GM18499 (cell line): ENCODE results near the gene GLTP.

Experiments
- ATAC-seq: cut with Tn5 transposase; IDR thresholded peaks from one replicate; pipeline ENCODE4 v1.9.1; 2021; ENCODE audit warnings: moderate number of reproducible peaks; ENCODE audit not compliant: insufficient read depth, unreplicated experiment

The GLTP gene

GRCh38 chr12:109847142-109847735, 33.1 kb downstream of the GLTP start:
- ATAC-seq: no peak

- no peak for ATAC-seq
These were observed 34.5 kb downstream of the GLTP start for GRCh38 chr12:109845824-109846205.

GRCh38 chr12:109844983-109845823, 35.1 kb downstream of the GLTP start:
- ATAC-seq: no peak

GRCh38 chr12:109844091-109844490, 36.2 kb downstream of the GLTP start:
- ATAC-seq: no peak

- no peak for ATAC-seq
These were observed 38.3 kb downstream of the GLTP start for GRCh38 chr12:109842021-109842420.

GRCh38 chr12:109841356-109841755, 39.0 kb downstream of the GLTP start:
- no peak for ATAC-seq

- ATAC-seq: no peak
These were observed 39.9 kb downstream of the GLTP start for GRCh38 chr12:109840305-109841074.

GRCh38 chr12:109839444-109839843, 40.9 kb downstream of the GLTP start:
- no peak for ATAC-seq

GRCh38 chr12:109836916-109837315, 43.4 kb downstream of the GLTP start:
- ATAC-seq: no peak

- ATAC-seq: no peak
These were observed 44.5 kb downstream of the GLTP start for GRCh38 chr12:109835827-109836226.

GRCh38 chr12:109833307-109834189, 46.8 kb downstream of the GLTP start, which contains the start of gene TRPV4:
Gene TRPV4 (minus strand): TSS chr12:109833398. CDS start chr12:109814796, 18,602 bp downstream.
- ATAC-seq: no peak

- ATAC-seq: no peak
These were observed 47.6 kb downstream of the GLTP start for GRCh38 chr12:109832541-109833306.

- ATAC-seq: no peak
These were observed 48.4 kb downstream of the GLTP start for GRCh38 chr12:109831929-109832328.

GRCh38 chr12:109831365-109831764, 49.0 kb downstream of the GLTP start:
- ATAC-seq: no peak

- ATAC-seq: no peak
These were observed 49.6 kb downstream of the GLTP start for GRCh38 chr12:109830718-109831117.

GRCh38 chr12:109830267-109830666, 50.1 kb downstream of the GLTP start:
- no peak for ATAC-seq

- no peak for ATAC-seq
These were observed 50.7 kb downstream of the GLTP start for GRCh38 chr12:109829667-109830066.

GRCh38 chr12:109828754-109829511, 51.4 kb downstream of the GLTP start:
- ATAC-seq: no peak
